Left forelimb (tissue), 1 donor: Measurements from ENCODE around the gene SBF2.

ENCODE experiments used
- DNase-seq: peaks from one replicate; pipeline ENCODE4 v3.0.0-alpha.2; 2018; ENCODE audit warnings: low spot score

SBF2 gene

DNA sequence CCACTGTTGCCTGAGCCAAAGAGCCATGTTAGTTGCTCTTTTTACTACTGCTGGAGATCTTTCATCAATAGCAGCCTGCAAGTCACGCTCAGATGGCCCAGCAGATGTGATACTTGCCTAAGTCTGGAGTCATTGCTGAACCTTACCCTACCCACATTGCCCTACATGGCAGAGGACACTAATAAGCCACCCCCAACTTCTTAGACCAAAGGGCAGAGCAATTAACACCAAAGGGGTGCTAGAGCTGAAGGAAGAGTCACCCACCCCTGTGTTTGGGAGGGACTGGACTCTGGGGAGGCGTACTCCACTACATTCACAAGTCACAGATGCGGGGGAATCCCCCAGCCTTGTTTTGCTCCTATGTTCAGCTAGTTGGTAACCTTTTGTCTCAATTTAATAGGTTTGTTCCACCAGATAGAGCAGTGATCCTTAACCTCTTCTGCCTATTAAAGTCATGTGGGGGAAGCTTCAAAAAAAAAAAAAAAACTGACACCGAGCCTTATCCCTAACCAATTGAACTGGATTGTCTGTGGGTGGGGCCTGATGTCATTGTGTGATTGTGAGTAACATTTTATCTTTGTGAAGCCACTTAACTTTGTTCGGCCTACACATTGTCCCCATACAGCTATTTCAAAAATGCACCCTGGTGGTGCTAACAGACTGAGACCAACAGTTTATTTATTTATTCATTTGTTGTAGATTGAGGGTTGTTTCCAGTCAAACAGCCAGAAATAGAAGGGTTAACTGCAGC is 23.9 kb upstream of the SBF2 start:
- DNase-seq, result no peak

DNA sequence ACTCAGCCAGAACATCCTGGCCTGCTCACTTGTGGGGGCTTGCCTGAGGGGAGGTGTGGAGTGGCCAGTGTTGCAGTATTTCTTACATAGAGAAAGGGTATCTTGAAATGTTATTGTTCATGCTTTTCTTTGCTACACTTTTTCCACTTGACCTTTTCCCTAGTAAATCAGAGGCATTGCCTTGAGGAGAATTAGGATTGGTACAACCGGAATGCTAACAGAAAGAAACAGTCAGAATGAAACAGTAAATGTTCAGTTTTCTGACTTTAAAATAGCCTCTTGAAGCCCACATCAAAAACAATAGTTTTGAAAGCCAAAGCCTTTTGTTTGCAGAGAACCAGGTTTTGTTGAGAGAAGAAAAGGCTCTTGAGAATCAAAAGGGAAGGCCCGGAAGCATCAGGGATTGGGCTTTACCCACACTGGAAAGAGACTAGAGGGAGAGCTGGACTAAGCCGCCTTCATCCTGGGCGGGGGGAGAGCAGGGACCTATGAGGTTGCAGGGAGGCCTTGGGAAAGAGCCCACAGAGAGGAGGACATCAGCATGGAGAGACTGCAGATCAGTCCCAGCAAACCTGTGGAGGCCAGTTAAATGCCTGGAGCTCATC is 23.2 kb upstream of the SBF2 start:
- no peak for DNase-seq

- no peak for DNase-seq
Measured at GRCh38 chr11:10315083-10315482, 21.1 kb upstream of the SBF2 start.

DNA sequence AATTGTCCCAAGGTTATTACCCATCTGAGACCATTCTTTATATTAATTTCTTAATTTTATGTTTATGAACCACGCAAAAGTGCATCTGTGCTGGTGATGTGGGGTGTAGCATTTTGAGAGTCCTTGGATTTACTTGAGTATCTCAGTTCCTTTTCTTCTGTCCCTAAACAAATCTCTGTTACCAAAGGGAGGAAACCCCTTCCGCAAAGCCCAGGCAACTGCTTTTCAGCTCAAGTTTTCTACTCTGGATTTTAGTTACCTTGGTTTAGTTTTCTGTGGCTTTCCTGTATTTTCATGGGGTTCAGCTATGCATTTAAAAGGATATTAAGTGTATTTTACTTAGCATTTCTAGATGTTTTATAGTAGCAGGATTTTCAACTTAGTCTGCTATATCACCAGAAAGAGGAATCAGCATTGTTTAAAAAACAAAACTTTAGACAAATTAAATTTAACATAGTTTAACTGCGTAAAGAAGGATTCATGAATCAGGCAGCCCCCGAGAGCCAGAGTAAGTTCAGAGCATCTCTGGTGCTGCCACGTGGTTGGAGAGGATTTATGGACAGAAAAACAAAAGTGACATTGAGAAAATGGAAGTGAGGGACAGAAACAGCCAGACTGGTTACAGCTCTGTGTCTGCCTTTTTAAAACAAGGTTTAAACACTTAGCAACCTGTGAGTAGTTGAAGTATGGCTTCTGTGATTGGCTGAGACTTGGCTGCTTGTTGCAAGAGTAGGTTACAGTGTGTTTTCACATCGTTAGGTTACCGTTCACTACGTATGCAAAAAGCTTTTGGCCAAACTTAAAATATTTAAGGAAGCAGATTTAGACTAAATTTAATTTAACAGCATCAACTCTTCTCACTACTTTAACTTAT is 20.4 kb upstream of the SBF2 start:
- DNase-seq, result no peak

- no peak for DNase-seq
Measured at GRCh38 chr11:10311802-10312201, 17.8 kb upstream of the SBF2 start.

GRCh38 chr11:10310301-10310841 is 16.4 kb upstream of the SBF2 start:
- DNase-seq, result no peak

DNA sequence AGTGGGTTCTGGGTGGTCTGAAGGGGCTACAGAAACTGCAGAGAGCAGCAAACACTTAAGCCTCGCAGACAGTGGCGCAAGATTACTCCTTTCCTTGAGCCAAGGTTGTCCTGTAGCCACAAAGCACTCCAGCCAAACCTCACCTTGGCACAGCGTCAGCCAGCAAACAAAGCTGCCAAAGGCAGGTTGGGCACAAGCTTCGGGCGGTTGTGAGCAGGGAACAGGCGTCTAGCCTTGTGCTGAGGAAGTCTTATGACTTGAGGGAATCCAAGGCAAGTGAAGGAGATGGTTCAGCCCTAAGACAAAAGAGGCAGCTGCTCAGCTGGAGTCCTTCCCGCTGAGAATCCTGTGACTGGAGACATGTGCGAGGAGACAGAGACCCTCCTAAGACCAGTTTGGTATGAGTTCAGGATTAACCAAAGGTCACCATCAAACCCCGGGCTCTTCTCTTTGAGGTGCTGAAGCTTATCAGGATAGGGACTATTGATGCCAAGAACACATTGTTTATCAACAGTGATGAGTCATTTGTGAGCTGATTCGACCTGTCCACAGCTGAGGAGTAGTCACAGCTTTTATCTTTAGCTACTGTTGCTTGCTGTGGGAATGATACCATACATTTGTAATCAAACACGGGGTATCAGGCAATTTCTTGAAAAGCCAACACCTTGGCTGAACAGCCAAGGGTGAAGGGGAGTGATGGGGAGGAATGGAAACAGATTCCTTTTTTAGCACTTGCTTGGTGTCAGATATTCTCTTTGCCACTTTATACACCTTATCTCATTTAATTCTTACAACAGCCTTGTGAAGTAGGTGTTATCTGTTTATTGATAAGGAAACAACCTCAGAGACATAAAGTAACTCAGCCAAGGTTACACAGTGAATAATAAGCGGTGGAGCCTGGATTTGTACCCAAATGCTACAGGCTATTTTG is 15.4 kb upstream of the SBF2 start:
- no peak for DNase-seq

DNA sequence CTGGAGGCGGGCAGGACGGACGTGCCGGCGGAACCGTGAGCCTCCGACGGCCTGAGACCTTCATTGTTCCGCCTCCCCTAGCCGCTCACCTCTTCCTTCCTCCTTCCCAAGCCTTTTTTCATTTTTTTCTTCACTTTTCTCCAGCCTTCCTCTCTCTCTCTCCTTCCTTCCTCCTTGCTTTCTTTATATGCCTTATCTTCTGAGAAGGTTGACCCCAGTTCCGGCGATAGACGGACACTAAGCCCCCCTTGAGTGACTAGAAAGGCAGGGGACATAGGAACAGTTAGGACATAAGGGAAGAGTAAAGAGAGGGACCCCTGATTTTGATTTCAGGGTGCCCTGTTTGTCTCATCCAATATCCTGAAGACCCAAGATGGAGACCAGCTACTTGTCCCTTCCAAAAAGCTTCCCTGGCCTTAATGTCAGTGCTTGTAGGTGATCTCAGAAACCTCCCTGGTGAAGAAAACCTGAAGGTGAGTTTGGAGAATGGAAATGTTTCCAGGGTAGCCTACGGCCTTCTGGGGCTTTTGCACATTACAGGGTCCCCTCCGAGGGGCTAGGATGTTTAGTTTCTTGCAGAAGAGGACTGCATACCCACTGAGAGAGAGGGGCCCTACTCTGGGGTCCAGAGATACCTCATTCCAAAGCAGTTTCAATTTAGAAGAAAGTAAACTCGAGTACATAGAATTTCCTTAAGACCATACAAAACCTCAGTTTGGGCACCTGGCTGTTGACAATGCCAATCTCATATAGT is 14.4 kb upstream of the SBF2 start:
- no peak for DNase-seq

DNA sequence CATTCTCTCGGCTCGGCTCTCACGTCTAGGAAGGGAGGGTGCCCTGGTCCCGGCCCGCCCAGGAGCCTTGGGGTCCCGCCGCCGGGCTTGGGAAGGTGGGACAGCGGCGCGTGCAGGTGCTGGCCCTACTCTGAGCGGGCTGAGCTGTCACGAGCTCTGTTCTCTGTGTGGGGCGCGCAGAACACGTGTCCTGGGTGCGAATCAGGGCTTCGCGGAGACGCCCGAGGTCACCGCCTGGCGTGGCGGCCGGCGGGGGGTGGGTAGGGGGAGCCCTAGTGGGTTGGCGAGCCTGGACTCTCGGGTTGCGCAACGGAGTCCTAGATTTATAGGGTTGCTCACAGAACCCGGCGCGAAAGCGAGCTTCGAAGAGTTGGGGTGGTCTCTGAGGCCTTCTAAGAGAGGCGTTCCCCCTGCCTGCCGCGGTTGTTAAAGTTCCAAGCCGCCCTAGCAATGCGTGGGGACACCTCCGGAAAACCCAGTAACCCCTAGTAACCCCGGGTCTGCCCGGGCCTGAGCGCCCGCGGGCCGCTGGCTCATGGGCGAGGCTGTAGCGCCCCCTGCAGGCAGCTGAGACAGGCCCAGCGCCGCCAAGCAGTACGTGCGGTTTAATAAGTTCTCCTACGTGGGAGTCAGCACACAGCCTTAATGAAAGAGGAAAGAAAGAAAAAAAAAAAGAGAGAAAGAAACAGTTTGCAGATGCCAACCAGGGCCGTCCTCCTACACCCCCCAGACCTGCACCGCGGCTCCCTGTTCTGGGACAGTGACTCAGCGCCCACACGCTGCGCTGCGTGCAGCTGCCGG is 13.6 kb upstream of the SBF2 start:
- DNase-seq, result peak; percentile 88

GRCh38 chr11:10307022-10307399 is 13.0 kb upstream of the SBF2 start:
- DNase-seq, result no peak

DNA sequence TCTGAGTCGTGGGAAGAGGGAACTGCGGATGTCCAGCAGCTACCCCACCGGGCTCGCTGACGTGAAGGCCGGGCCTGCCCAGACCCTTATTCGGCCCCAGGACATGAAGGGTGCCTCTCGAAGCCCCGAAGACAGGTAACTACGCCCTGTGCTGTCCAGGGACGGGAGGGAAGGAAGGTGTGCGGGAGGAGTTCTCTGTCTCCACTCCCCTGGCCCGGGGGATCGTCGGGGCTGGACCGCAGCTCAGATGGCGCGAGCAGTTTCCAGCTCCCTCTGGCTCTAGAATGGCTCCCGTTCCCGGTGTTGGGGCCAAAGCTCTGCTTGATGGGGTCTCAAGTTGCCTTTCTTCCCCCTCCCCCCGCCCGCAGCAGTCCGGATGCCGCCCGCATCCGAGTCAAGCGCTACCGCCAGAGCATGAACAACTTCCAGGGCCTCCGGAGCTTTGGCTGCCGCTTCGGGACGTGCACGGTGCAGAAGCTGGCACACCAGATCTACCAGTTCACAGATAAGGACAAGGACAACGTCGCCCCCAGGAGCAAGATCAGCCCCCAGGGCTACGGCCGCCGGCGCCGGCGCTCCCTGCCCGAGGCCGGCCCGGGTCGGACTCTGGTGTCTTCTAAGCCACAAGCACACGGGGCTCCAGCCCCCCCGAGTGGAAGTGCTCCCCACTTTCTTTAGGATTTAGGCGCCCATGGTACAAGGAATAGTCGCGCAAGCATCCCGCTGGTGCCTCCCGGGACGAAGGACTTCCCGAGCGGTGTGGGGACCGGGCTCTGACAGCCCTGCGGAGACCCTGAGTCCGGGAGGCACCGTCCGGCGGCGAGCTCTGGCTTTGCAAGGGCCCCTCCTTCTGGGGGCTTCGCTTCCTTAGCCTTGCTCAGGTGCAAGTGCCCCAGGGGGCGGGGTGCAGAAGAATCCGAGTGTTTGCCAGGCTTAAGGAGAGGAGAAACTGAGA is 12.2 kb upstream of the SBF2 start:
- no peak for DNase-seq

- DNase-seq, result no peak
Measured at GRCh38 chr11:10305262-10305963, 11.4 kb upstream of the SBF2 start.

GRCh38 chr11:10304495-10305261 is 10.7 kb upstream of the SBF2 start, which contains the start of gene ADM:
TSS of gene ADM (plus strand) at chr11:10305073. CDS start at chr11:10305701, 628 bp downstream.
- peak; percentile 89 for DNase-seq

DNA sequence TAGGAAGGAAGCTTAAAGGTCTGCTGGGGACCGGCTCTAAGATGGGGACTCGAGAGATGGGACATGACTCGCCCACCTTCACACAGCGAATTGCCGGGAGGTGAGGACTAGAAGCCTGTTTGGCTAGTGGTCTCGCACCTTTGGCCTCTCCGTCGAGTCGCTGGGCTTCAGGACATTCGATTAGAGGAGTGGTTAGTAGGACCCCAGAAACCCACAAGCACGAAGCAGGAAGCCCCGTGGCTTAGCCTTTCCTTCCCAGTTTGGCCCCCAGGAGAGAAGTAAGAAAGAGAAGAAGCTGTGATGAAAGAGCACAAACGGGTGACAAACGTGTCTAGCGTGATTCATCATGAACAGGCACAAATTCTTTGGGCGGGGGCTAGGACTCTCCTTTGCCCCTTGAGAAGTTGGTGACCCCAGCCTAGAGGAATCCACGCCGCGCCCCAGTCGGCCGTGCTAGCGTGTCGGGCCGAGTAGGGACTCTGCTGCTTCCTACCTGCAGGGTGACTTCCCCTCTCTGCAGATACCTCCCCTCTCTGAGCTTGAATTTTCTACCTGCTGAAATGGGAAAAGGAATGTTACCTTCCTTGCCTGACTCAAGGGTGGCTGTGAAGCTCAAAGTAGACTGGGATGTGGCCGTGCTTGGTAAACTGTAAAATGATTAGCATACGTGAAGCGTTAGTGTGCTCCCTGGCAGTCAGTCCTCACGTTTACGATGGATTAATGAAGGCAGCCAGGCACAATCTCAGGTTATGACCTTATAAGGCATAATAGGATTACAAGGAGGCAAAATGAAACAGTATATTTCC is 9.7 kb upstream of the SBF2 start:
- DNase-seq, result no peak

DNA sequence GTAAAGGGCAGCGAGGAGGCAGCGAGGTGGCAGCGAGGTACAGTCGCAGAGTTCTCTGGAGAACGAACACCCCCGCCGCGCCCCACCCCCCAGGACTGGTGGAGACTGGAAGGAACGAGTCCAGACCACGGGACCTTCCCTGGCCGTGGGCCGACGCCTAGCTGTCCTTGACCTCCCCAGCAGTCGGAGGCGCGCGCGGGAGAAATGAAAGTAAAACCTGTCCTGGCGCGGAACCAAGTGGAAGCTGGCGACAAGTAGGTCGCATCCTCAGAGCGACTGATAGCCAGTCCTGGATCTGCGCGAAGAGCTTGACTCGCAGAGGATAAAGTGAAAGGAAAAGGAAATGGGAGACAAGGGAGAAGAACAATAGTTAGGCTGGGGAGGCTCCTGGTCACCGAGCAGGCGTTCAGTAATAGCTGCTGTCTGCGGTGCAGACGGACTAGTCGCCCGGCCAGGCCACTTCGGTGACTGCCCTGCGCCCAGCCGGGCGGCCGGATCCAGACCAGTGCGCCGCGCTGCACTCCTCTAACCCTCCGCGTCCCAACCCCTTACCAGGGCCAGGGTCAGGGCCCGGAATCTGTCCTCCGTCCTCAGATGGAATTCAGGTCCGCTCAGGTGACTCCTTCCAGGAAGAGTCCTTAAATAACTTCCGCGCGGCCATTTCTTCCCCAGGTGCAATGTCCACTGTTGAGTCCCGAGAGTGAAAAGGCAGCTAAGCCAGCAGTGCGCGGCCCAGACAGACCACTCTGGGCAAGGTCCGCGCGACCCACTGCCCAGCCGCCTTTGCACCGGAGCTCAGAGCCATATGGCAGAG is 8.9 kb upstream of the SBF2 start:
- peak; percentile 85 for DNase-seq

DNA sequence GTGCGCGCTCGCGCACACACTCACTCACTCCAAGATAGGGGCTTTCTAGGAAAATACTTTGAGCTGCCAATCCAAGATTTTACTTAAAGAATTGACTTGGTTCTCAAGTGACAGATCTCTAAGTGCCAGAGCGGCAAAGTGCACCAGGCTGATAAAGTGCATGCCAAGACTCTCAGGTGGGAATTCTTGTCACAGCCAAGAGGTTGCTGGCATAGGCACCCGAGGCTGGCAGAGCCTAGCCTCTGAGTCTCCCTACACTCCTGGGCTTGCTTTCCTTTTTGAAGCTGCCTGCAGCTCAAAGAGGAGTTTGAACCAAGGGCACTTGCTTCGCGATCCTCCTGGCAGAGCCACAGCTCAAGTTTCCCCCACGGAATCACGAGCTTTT is 8.3 kb upstream of the SBF2 start:
- no peak for DNase-seq
